ENCODE data around the gene TANC1.
"Not testable (repeated sequence)": the region's sequence is repeated elsewhere in the genome, so short reads cannot be mapped to it uniquely, and the experiment has no call there.

The TANC1 gene

DNA sequence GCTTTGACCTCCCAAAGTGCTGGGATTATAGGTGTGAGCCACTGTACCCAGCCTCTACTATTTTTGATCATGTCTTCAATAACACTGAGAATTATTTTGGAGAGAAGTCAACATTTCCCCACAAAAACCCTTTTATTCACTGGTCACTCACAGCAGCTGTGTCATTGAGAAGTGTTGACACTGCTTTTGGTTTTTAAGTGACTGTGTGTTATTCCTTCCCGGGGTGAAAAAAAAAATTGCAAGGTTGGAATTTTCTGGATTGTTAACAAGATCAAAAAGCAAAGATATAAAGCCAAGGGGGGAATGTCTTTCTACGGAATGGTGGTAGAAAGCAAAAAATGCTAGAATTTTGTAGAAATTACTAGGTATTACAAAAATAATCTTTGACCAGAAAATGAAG is 61.5 kb downstream of the TANC1 start:
- no peak for DNase-seq (ENCODE audit: low read depth)

- DNase-seq (ENCODE audit: low read depth), result peak; percentile 84
Measured at GRCh38 chr2:159030674-159031380, 62.4 kb downstream of the TANC1 start.

DNA sequence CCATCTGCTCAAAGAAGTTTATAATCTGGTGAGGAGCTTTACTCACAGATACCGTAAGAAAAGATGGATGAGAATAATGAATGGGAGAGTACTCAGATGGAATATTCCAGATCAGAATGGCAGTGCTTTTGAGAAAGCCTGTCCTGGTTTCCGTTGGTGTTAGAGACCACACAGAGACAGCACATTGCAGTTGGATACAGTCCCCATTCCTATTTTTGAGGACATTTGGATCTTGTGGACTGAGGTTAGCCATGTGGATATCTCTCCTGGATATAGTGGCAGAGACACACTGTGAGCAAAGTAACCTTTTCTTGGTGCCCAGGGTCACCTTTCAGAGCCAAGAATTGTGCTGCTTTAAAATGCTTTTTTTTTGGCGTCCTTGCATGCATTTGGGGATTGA is 63.7 kb downstream of the TANC1 start:
- DNase-seq (ENCODE audit: low read depth), result no peak

DNA sequence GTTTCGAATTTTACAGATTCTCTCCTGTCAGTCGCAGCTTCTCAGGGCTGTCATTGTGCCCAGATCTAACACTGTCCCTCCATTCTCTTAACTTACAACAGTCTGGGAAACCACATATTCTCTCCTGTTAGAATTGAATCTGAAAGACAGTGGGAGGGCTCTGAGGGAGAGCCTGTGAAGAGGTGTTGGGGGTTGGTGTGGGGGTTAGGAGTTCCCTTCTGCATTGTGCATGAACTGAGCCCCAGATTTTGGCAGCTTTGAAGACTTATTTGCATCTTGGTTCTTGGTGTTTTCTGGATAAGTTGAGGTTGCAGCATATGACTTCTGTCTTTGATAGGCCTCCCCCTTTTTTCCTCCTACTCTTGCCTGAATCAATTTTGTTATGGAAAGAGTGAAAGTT is 64.1 kb downstream of the TANC1 start:
- no peak for DNase-seq (ENCODE audit: low read depth)

- no peak for DNase-seq (ENCODE audit: low read depth)
Measured at GRCh38 chr2:159034713-159035112, 66.3 kb downstream of the TANC1 start.

DNA sequence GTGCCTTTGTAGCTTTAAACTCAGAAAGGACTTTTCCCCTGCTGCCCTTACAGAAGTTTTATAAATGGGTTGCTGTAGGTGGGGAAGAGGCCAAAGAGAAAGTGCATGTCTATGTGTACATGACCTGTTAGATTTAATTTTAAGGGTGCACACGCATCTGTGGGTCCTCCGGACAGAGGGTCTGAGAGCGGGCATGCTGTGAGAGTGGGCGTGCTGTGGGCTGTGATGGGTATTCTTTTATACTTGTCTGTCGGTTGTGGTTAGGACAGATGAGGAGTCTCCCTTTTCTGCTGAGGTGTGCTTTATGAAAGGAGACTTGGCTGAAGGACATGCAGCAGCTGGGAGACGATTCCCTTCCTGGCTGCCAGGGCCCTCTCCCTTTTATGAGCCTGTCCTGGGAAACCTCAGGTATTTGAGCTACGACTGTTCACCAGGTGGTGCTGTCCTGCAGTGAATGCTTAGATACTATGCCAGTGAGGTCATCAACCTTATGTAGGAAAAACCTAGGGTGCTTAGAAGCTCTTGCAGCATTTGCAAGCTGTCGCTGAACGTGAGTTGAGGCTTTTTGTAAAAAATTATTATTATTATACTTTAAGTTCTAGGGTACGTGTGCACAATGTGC is 67.5 kb downstream of the TANC1 start:
- peak; percentile 68 for DNase-seq (ENCODE audit: low read depth)

GRCh38 chr2:159036461-159036860 is 68.0 kb downstream of the TANC1 start:
- not testable (repeated sequence) for DNase-seq (ENCODE audit: low read depth)

DNA sequence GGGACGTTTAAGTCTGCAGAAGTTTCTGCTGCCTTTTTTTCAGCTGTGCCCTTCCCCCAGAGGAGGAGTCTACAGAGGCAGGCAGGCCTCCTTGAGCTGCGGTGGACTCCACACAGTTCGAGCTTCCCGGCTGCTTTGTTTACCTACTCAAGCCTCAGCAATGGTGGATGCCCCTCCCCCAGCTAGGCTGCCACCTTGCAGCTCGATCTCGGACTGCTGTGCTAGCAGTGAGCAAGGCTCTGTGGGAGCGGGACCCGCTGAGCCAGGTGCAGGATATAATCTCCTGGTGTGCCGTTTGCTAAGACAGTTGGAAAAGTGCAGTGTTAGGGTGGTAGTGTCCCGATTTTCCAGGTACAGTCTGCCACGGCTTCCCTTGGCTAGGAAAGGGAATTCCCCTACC is 72.9 kb downstream of the TANC1 start:
- not testable (repeated sequence) for DNase-seq (ENCODE audit: low read depth)

- DNase-seq (ENCODE audit: low read depth), result no peak
Measured at GRCh38 chr2:159042115-159042850, 73.8 kb downstream of the TANC1 start.

GRCh38 chr2:159043710-159044109 is 75.3 kb downstream of the TANC1 start:
- DNase-seq (ENCODE audit: low read depth), result no peak

GRCh38 chr2:159044804-159045286 is 76.4 kb downstream of the TANC1 start:
- no peak for DNase-seq (ENCODE audit: low read depth)

GRCh38 chr2:159045545-159046454 is 77.4 kb downstream of the TANC1 start:
- peak; percentile 43 for DNase-seq (ENCODE audit: low read depth)

- peak; percentile 65 for DNase-seq (ENCODE audit: low read depth)
Measured at GRCh38 chr2:159046966-159047365, 78.5 kb downstream of the TANC1 start.

DNA sequence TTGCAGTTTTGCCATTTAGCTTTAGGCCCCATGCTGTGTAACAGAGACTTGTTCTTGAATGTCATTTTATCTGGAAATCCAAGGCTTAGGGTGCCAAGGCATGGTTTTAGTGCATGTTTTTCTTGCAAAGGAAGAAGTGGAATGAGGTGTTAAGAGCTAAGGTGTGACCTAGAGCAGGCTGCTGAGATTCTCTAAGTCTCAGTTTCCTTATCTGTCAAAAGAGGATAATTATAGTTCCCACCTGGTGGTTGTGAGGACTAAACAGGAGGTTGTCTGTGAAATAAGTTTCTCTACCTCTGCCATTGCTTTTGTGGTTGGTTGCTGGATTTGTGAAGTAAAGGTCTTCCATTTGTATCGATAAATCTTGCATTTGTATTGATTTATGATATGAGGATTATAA is 82.0 kb downstream of the TANC1 start:
- no peak for DNase-seq (ENCODE audit: low read depth)

- DNase-seq (ENCODE audit: low read depth), result no peak
Measured at GRCh38 chr2:159051133-159051532, 82.7 kb downstream of the TANC1 start.

- DNase-seq (ENCODE audit: low read depth), result no peak
Measured at GRCh38 chr2:159051661-159052060, 83.2 kb downstream of the TANC1 start.

GRCh38 chr2:159052157-159052601 is 83.7 kb downstream of the TANC1 start:
- DNase-seq (ENCODE audit: low read depth), result no peak

- peak; percentile 98 for DNase-seq (ENCODE audit: low read depth)
Measured at GRCh38 chr2:159053161-159054031, 85.0 kb downstream of the TANC1 start.

DNA sequence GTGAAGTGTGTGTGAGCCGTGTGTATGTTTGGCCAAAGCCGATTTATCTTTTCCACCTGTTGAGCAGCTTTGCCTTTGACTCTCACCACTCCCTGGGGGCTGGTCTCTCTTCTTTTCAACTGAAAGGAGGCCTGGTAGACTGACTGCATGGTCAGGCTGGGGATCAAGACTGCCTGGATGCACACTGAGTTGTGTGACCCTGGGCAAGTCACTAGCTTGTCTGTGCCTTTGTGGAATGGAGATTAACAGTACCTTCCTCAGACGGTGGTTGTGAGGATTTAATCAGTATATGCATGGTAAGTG is 85.5 kb downstream of the TANC1 start:
- DNase-seq (ENCODE audit: low read depth), result no peak

DNA sequence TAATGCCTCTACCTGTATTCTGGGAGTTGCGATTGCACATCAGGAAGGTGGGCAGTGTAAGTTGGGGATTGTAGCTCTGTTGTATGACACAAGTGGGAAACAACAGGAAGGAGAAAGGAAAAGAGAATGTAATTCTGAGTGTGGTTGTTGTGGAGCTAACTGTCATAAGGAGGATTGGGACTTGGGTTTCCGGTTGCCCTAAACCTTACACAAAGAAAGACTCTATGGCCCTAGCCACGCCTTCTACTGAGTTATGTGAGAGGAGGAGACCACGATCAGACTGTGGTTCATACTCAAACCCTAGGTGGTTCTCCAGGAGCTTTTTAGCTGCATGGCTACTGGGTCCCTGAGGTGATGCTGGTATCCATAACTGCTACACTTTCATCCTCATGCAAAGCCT is 86.5 kb downstream of the TANC1 start:
- no peak for DNase-seq (ENCODE audit: low read depth)

- no peak for DNase-seq (ENCODE audit: low read depth)
Measured at GRCh38 chr2:159060518-159060917, 92.1 kb downstream of the TANC1 start.
